Measurements from ENCODE around the gene IL20RB.
"Not testable (repeated sequence)": the region's sequence is repeated elsewhere in the genome, so short reads cannot be mapped to it uniquely, and the experiment has no call there.

Gene IL20RB

DNA sequence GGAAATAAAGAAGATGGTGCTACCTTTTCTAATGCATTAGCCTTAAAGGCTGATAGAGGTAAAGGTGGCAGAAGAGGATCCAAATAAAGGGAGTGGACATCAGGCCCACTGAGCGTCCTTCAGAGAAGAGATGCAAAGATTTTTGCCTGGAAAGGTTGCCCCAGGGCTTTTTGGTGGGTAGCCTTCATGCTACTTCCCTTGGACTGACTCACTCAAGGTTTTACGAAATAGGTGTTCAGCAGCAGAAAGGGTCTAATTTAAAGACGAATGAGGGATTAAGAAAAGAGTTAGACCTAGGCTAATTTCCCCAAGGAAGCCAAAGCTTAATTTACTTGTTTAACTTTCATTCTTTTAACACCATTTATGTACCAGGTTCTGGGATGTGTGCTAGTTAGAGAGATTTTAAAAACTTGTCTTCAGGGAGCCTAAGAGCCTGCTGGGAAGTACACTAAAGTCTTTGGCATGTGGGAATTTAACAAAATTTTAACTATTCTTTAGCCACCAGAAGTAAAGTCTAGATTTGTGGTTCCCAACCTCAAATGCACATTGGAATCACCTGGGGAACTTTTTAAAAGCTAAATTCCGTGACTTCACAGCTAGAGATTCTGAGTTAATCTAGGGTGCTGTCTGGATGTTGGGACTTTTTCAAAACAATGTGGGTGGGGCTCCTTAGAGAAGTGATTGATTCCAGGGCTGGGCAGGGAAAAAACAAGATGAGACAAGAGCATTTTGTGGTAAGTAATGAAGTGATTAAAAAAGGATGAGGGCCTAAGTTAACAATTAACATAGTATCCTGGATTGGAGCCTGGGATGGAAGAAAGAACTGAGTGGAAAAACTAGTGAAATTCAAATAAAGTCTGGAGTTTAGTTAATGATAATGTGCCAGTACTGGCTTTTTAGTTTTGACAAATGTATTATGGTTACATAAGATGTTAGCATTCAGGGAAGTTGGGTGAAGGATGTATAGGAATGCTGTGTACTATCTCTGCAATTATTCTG is 3.4 kb downstream of the IL20RB start:
- no peak for DNase-seq (ENCODE audit: low read depth)
- TF ChIP-seq, protein P1, sequence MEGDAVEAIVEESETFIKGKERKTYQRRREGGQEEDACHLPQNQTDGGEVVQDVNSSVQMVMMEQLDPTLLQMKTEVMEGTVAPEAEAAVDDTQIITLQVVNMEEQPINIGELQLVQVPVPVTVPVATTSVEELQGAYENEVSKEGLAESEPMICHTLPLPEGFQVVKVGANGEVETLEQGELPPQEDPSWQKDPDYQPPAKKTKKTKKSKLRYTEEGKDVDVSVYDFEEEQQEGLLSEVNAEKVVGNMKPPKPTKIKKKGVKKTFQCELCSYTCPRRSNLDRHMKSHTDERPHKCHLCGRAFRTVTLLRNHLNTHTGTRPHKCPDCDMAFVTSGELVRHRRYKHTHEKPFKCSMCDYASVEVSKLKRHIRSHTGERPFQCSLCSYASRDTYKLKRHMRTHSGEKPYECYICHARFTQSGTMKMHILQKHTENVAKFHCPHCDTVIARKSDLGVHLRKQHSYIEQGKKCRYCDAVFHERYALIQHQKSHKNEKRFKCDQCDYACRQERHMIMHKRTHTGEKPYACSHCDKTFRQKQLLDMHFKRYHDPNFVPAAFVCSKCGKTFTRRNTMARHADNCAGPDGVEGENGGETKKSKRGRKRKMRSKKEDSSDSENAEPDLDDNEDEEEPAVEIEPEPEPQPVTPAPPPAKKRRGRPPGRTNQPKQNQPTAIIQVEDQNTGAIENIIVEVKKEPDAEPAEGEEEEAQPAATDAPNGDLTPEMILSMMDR (conservative IDR thresholded peaks at IDR 0.05; ENCODE audit: low read depth, low read length): no peak
- no peak overlapping the region for H3K4me3 ChIP-seq (ENCODE audit: low read depth, low read length)

DNA sequence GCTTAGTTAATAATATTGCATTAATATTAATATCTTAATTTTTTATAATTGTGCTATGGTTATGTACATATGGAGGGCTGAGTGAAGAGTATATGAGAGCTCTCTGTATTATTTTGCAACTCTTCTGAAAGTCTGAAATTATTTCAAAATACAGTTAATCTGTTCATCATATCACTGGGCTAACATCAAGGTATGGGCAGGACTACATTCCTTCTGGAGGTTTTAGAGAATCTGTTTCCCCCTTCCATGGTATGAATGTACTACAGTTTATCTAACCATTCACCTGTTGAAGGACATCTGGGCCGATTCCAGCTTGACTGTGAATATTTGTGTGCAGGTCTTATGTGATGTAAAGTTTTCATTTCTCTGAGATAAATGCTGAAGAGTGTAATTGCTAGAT is 5.1 kb downstream of the IL20RB start:
- DNase-seq (ENCODE audit: low read depth): no peak
- no peak overlapping the region for H3K4me3 ChIP-seq (ENCODE audit: low read depth, low read length)
- TF ChIP-seq, protein P1 (conservative IDR thresholded peaks at IDR 0.05; ENCODE audit: low read depth, low read length): no peak

DNA sequence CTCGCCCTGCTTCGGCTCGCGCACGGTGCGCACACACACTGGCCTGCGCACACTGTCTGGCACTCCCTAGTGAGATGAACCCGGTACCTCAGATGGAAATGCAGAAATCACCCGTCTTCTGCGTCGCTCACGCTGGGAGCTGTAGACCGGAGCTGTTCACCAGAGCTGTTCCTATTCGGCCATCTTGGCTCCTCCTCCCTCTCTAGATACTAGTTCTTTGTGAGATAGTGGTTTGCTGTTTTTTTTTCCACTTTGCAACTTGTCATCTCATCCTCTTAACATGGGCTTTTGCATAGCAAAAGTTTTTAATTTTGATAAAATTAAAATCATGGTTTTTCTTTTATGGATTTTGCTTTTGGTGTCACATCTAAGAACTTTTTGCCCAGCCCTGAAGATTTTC is 11.8 kb downstream of the IL20RB start:
- not testable (repeated sequence) for H3K4me3 ChIP-seq (ENCODE audit: low read depth, low read length); DNase-seq (ENCODE audit: low read depth)

GRCh38 chr3:136973352-136973751 is 15.6 kb downstream of the IL20RB start:
- no peak overlapping the region for H3K4me3 ChIP-seq (ENCODE audit: low read depth, low read length)
- TF ChIP-seq, protein P1 (conservative IDR thresholded peaks at IDR 0.05; ENCODE audit: low read depth, low read length): no peak
- DNase-seq (ENCODE audit: low read depth): no peak

DNA sequence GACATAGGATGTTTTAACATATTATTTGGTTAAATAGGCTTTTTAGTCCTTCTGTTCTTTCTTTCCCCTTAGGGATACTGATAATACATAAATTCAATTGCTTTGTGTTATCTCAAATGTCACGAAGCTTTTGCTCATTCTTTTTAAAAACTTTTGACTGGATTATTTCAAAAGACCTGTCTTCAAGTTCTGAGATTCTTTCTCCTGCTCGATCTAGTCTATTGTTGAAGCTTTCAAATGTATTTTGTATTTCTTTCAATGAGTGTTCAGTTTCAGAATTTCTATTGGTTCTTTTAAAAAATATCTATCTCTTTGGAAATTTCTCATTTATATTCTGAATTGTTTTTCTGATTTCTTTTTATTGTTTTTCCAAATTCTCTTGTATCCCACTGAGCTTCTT is 16.9 kb downstream of the IL20RB start:
- DNase-seq (ENCODE audit: low read depth): no peak
- H3K4me3 ChIP-seq (ENCODE audit: low read depth, low read length): no peak overlapping the region
- TF ChIP-seq, protein P1 (conservative IDR thresholded peaks at IDR 0.05; ENCODE audit: low read depth, low read length): no peak

GRCh38 chr3:136979204-136979603 is 21.4 kb downstream of the IL20RB start:
- TF ChIP-seq, protein P1 (conservative IDR thresholded peaks at IDR 0.05; ENCODE audit: low read depth, low read length): no peak
- DNase-seq (ENCODE audit: low read depth): no peak
- no peak overlapping the region for H3K4me3 ChIP-seq (ENCODE audit: low read depth, low read length)

DNA sequence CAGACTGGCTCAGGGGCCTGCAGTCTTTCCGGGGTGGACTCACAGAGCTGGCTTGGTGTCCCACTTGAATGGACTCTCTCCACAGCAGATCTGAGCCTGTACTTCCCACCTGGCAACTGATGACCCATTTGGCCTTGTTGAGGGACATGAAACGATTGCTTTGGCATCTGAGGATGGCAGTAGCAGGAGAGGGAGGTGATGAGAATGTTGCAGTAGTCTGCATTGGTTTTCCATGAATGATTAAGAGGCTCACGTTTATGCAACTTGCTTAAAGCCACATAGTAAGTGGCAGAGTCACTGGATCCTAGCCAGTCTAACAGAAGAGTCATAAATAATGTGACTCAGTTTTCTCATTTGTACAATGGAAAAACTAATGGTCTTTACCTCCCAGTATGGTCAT is 21.9 kb downstream of the IL20RB start:
- TF ChIP-seq, protein P1 (conservative IDR thresholded peaks at IDR 0.05; ENCODE audit: low read depth, low read length): no peak
- no peak for DNase-seq (ENCODE audit: low read depth)
- H3K4me3 ChIP-seq (ENCODE audit: low read depth, low read length): no peak overlapping the region
